HepG2 (cell line): Measurements from ENCODE around the gene BCL2A1. TPM values are rescaled to one million over a fixed set of nuclear protein-coding genes. Genes with fewer than 3 reads are reported as not detected.

ENCODE experiments used
- ATAC-seq: fragments of 200-7000 bp; cut with Tn5 transposase; 3 replicates; pipeline ENCODE4 v1.9.1; 2020; ENCODE audit warnings: mild to moderate bottlenecking, moderate library complexity
- BruUV-seq: library from RNA; stranded (reverse); fragments of 400-500 nt; replicated peaks from 2 replicates; lab custom pipeline; 2021; lab: Mats Ljungman, UMichigan
- CTCF ChIA-PET: fragments of 300-600 bp; formaldehyde crosslinking; extraction: SDS; loops from one replicate; lab custom pipeline; 2021; ENCODE audit warnings: low total read pairs, inconsistent platforms, low intra/inter-chr PET ratio; lab: Yijun Ruan, JAX
- POLR2A ChIA-PET: fragments of 350-600 bp; sonication (Branson Sonifier 250); formaldehyde crosslinking; loops from one replicate; lab custom pipeline; 2020; ENCODE audit warnings: antibody characterized with exemption, inconsistent platforms; lab: Yijun Ruan, JAX
- DNase-seq: peaks from one replicate; pipeline ENCODE4 v3.0.0-alpha.2; 2015; ENCODE audit warnings: low spot score
- FAIRE-seq: peaks from 3 replicates; lab custom pipeline; 2011; peaks lifted over from hg19 to GRCh38; lab: Jason Lieb, UNC
- H2AFZ ChIP-seq: one replicate; pipeline ENCODE4 v1.6.1; 2011; ENCODE audit warnings: low read length, inconsistent platforms
- H3K27ac ChIP-seq: fragments of 300-600 bp; 3 replicates; pipeline ENCODE4 v1.8.0; 2011; ENCODE audit warnings: mixed run types, mild to moderate bottlenecking, mixed read lengths, low read length, inconsistent platforms; ENCODE audit not compliant: insufficient read depth; ENCODE audit errors: extremely low read length
- H3K27me3 ChIP-seq, 2 experiments: fragments of 200-600 bp in 1 of 2; 2 replicates in 1 of 2; 3 replicates in 1 of 2; pipeline versions ENCODE4 v1.6.0 to v1.8.0; 2011; ENCODE audit warnings: low read length in 2 of 2, mild to moderate bottlenecking in 2 of 2, moderate library complexity in 2 of 2, inconsistent platforms in 1 of 2; ENCODE audit not compliant: insufficient read depth in 2 of 2, control insufficient read depth in 1 of 2
- H3K36me3 ChIP-seq, 2 experiments: fragments of 200-600 bp in 1 of 2; replicated peaks in 1 of 2; 2 replicates in 1 of 2; 3 replicates in 1 of 2; pipeline versions ENCODE4 v1.5.1 to v1.8.0; 2011; ENCODE audit warnings: low read length in 2 of 2, inconsistent platforms in 1 of 2; ENCODE audit not compliant: insufficient read depth in 2 of 2, control insufficient read depth in 1 of 2
- H3K4me1 ChIP-seq: 2 replicates; pipeline ENCODE4 v1.5.1; 2012; ENCODE audit warnings: low read length, inconsistent platforms; ENCODE audit not compliant: insufficient read depth
- H3K4me2 ChIP-seq: 2 replicates; pipeline ENCODE4 v1.6.0; 2011; ENCODE audit warnings: low read depth, low read length, inconsistent platforms
- H3K4me3 ChIP-seq, 3 experiments: fragments of 200-600 bp in 1 of 3; sonication (generic), shearing (Covaris generic) in 1 of 3; replicated peaks in 1 of 3; 2 replicates each; pipeline ENCODE4 v1.5.1; 2011 to 2016; ENCODE audit warnings: low read length in 3 of 3, inconsistent platforms in 2 of 3, low read depth in 2 of 3, mild to moderate bottlenecking in 2 of 3, control low read depth in 1 of 3, mixed read lengths in 1 of 3; ENCODE audit not compliant: insufficient read depth in 1 of 3
- H3K79me2 ChIP-seq: one replicate; pipeline ENCODE4 v1.6.1; 2011; ENCODE audit warnings: low read length, inconsistent platforms; ENCODE audit not compliant: insufficient read depth
- H3K9ac ChIP-seq: 2 replicates; pipeline ENCODE4 v1.6.0; 2011; ENCODE audit warnings: mild to moderate bottlenecking, low read depth, low read length, inconsistent platforms; ENCODE audit not compliant: insufficient read depth
- H3K9me3 ChIP-seq: 2 replicates; pipeline ENCODE4 v1.5.1; 2012; ENCODE audit warnings: mild to moderate bottlenecking, low read length
- H4K20me1 ChIP-seq: 2 replicates; pipeline ENCODE4 v1.6.0; 2011; ENCODE audit warnings: inconsistent platforms, mild to moderate bottlenecking, low read length, moderate library complexity; ENCODE audit not compliant: insufficient read depth
- ARID5B ChIP-seq: IDR thresholded peaks from 2 replicates; pipeline ENCODE4 v1.4.0; 2020; ENCODE audit warnings: mild to moderate bottlenecking, missing genetic modification reagents
- CBX5 ChIP-seq: sonication (generic); formaldehyde crosslinking; IDR thresholded peaks from 2 replicates; pipeline ENCODE4 v1.4.0; 2020; ENCODE audit warnings: missing genetic modification reagents, borderline replicate concordance
- CEBPG ChIP-seq: IDR thresholded peaks from 2 replicates; pipeline ENCODE4 v1.6.1; 2016
- FOXA3 ChIP-seq: IDR thresholded peaks from 2 replicates; pipeline ENCODE4 v1.6.1; 2016; ENCODE audit warnings: missing genetic modification reagents, missing compliant biosample characterization
- FOXM1 ChIP-seq: sonication (generic); formaldehyde crosslinking; IDR thresholded peaks from 2 replicates; pipeline ENCODE4 v1.5.0; 2020; ENCODE audit warnings: missing genetic modification reagents
- HCFC1 ChIP-seq: fragments of 150-350 bp; IDR thresholded peaks from 2 replicates; pipeline ENCODE4 v1.6.1; 2014; ENCODE audit warnings: low read depth, low read length
- HNF4G ChIP-seq, 2 experiments: sonication (generic) in 1 of 2; formaldehyde crosslinking in 1 of 2; IDR thresholded peaks; 2 replicates each; pipeline versions ENCODE4 v1.4.0 to v1.6.1; 2011 to 2020; ENCODE audit warnings: borderline replicate concordance in 2 of 2, low read depth in 2 of 2, mild to moderate bottlenecking in 2 of 2, low read length in 1 of 2, missing genetic modification reagents in 1 of 2, moderate library complexity in 1 of 2
- HNRNPL ChIP-seq: fragments of 200-400 bp; formaldehyde crosslinking; IDR thresholded peaks from 2 replicates; pipeline ENCODE4 v1.6.1; 2017; ENCODE audit warnings: mild to moderate bottlenecking, low read depth, low read length
- JUND ChIP-seq: sonication (generic); formaldehyde crosslinking; IDR thresholded peaks from 2 replicates; pipeline ENCODE4 v1.8.0; 2022; ENCODE audit warnings: mild to moderate bottlenecking, missing genetic modification reagents
- NR2F1 ChIP-seq, 2 experiments: fragments of 450-650 bp in 1 of 2; formaldehyde crosslinking in 1 of 2; IDR thresholded peaks; 2 replicates each; pipeline versions ENCODE4 v1.5.0 to v1.6.1; 2016 to 2020; ENCODE audit warnings: mild to moderate bottlenecking in 1 of 2, missing compliant biosample characterization in 1 of 2, missing genetic modification reagents in 1 of 2, moderate library complexity in 1 of 2
- NR2F2 ChIP-seq: IDR thresholded peaks from 2 replicates; pipeline ENCODE4 v1.6.1; 2012; ENCODE audit warnings: low read depth, inconsistent platforms, borderline replicate concordance
- NR2F6 ChIP-seq, 2 experiments: IDR thresholded peaks; 2 replicates each; pipeline ENCODE4 v1.6.1; 2016; ENCODE audit warnings: antibody characterized with exemption in 1 of 2, mild to moderate bottlenecking in 1 of 2
- PAX8 ChIP-seq: sonication (generic); formaldehyde crosslinking; IDR thresholded peaks from 2 replicates; pipeline ENCODE4 v1.8.0; 2022; ENCODE audit warnings: mild to moderate bottlenecking, missing genetic modification reagents, borderline replicate concordance
- RFX1 ChIP-seq: fragments of 450-650 bp; IDR thresholded peaks from 2 replicates; pipeline ENCODE4 v1.6.1; 2017
- RXRB ChIP-seq: IDR thresholded peaks from 2 replicates; pipeline ENCODE4 v1.6.1; 2016; ENCODE audit warnings: borderline replicate concordance, missing genetic modification reagents, missing compliant biosample characterization
- SKI ChIP-seq: fragments of 450-650 bp; IDR thresholded peaks from one replicate; pipeline ENCODE4 v1.6.1; 2018; ENCODE audit warnings: mild to moderate bottlenecking; ENCODE audit not compliant: partially characterized antibody
- SOX13 ChIP-seq, 3 experiments: fragments of 450-650 bp in 1 of 3; sonication (generic) in 1 of 3; formaldehyde crosslinking in 1 of 3; IDR thresholded peaks in 2 of 3; conservative IDR thresholded peaks in 1 of 3; 2 replicates each; pipeline versions ENCODE4 v1.5.0 to v1.6.1; 2016 to 2020; ENCODE audit warnings: antibody characterized with exemption in 1 of 3, mild to moderate bottlenecking in 1 of 3, missing compliant biosample characterization in 1 of 3, missing genetic modification reagents in 1 of 3, moderate library complexity in 1 of 3
- ZKSCAN5 ChIP-seq: sonication (generic); formaldehyde crosslinking; IDR thresholded peaks from 2 replicates; pipeline ENCODE4 v1.5.1; 2020; ENCODE audit warnings: mild to moderate bottlenecking, missing genetic modification reagents
- ZNF263 ChIP-seq: sonication (generic); formaldehyde crosslinking; IDR thresholded peaks from 2 replicates; pipeline ENCODE4 v1.4.0; 2020; ENCODE audit warnings: missing genetic modification reagents
- ZNF296 ChIP-seq: sonication (generic); formaldehyde crosslinking; conservative IDR thresholded peaks from 2 replicates; pipeline ENCODE4 v1.5.0; 2020; ENCODE audit warnings: mild to moderate bottlenecking, missing genetic modification reagents
- ZNF569 ChIP-seq: sonication (generic); formaldehyde crosslinking; IDR thresholded peaks from 2 replicates; pipeline ENCODE4 v1.5.0; 2020; ENCODE audit warnings: mild to moderate bottlenecking, missing genetic modification reagents, moderate library complexity, borderline replicate concordance
- ZNF589 ChIP-seq: sonication (generic); formaldehyde crosslinking; conservative IDR thresholded peaks from 2 replicates; pipeline ENCODE4 v1.8.0; 2022; ENCODE audit warnings: mild to moderate bottlenecking, moderate library complexity, missing genetic modification reagents
- ZNF792 ChIP-seq: IDR thresholded peaks from 2 replicates; pipeline ENCODE4 v1.6.1; 2016
- WGBS: methylation state at CpG from one replicate; pipeline ENCODE4 v1.1.6; 2017; ENCODE audit warnings: low lambda C conversion rate; 5-methylcytosine and 5-hydroxymethylcytosine counted together
- in situ Hi-C: cut with HindIII; loops from 2 replicates; pipeline ENCODE4 v1.10.0; 2017; ENCODE audit warnings: low pct_unique_long_range_greater_than_20kb; ENCODE audit not compliant: extremely low pct_ligation_motif_present
- intact Hi-C: fragments of 100-400 bp; cut with micrococcal nuclease; formaldehyde crosslinking; loops from one replicate; pipeline ENCODE4 v1.10.0; 2022; ENCODE audit not compliant: unreplicated experiment
- polyA plus RNA-seq, 8 experiments: library from polyadenylated mRNA; depleted of rRNA in 3 of 8; stranded (reverse) in 7 of 8; unstranded in 1 of 8; fragments of >200 nt; fragmentation: Illumina TruSeq in 4 of 8; extraction: Trizol in 4 of 8; gene quantifications; 2 replicates each; pipeline versions ENCODE4 v1.2.1 to v1.2.3, GENCODE V29; 2011 to 2016; ENCODE audit warnings: low read depth in 4 of 8, missing spikeins in 1 of 8, mixed read lengths in 1 of 8; ENCODE audit not compliant: insufficient read depth in 1 of 8
- total RNA-seq, 5 experiments: library from RNA; depleted of rRNA; stranded (reverse); fragments of >200 nt; fragmentation: Illumina TruSeq; extraction: Trizol; gene quantifications; 2 replicates each; pipeline ENCODE4 v1.2.3, GENCODE V29; 2016; ENCODE audit warnings: low read depth in 1 of 5

Gene BCL2A1
- total and polyA plus RNA-seq, 2 of the 13 experiments (the other 11 are each of a cell fraction or from before 2014, with no cell fraction given): 0.08 to 0.31 TPM

- peak; percentile 34 for FAIRE-seq
- TF ChIP-seq HNRNPL (no peak), ZNF263 (CRISPR knock-in tag) (no peak), ZKSCAN5 (no peak), JUND (CRISPR knock-in tag) (no peak), PAX8 (CRISPR knock-in tag) (no peak), ZNF589 (CRISPR knock-in tag) (no peak), CBX5 (CRISPR knock-in tag) (no peak), FOXM1 (CRISPR knock-in tag) (no peak), NR2F2 (peak; percentile 83), RFX1 (no peak), HCFC1 (no peak), ZNF296 (CRISPR knock-in tag) (no peak), NR2F6 (IDR thresholded peaks at IDR 0.05) (peak; percentile 87), NR2F6 (CRISPR knock-in tag; IDR thresholded peaks at IDR 0.05) (peak; percentile 88), SKI (peak; percentile 60), NR2F1 (CRISPR knock-in tag; IDR thresholded peaks at IDR 0.05) (peak; percentile 72 to 78), ZNF569 (CRISPR knock-in tag) (no peak), HNF4G (IDR thresholded peaks at IDR 0.05; ENCODE audit: borderline replicate concordance, low read depth, low read length) (peak; percentile 31; the same call in 1 of the 2 replicates), HNF4G (CRISPR knock-in tag; IDR thresholded peaks at IDR 0.05; ENCODE audit: borderline replicate concordance, low read depth) (no peak), ZNF792 (CRISPR knock-in tag) (peak; percentile 73; the same call in 1 of the 2 replicates), CEBPG (CRISPR knock-in tag) (peak; percentile 73), SOX13 (IDR thresholded peaks at IDR 0.05) (no peak), SOX13 (CRISPR knock-in tag; conservative IDR thresholded peaks at IDR 0.05 in 1 of 2, IDR thresholded peaks at IDR 0.05 in 1 of 2) (peak in 1 of 2 experiments; percentile 58; a peak in 1 of 4 replicates), ARID5B (CRISPR knock-in tag) (0 out of 2 replicates have a peak, but pooled peaks have one; percentile 50), FOXA3 (0 out of 2 replicates have a peak, but pooled peaks have one; percentile 33), RXRB (CRISPR knock-in tag) (peak; percentile 50; the same call in 1 of the 2 replicates)
Measured at GRCh38 chr15:79972863-79973262, 1.9 kb upstream of the BCL2A1 start.

More at GRCh38 chr15:79972863-79973262, 1.9 kb upstream of the BCL2A1 start:
- ATAC-seq (peak; percentile 57; the same call in 2 of the 3 replicates), DNase-seq (no peak)
- Histone ChIP-seq H4K20me1 (no peaks in the 10 kb centered on the region), H3K4me3 (no peak overlapping the region), H2AFZ (no peak overlapping the region), H3K4me2 (no peak overlapping the region; the same call in 1 of the 2 replicates), H3K27ac (no peak overlapping the region), H3K36me3 (no peaks in the 10 kb centered on the region), H3K4me1 (peaks cover 54% of the 10 kb centered on the region), H3K79me2 (no peaks in the 10 kb centered on the region), H3K27me3 (no peaks in the 10 kb centered on the region), H3K9ac (no peak overlapping the region), H3K9me3 (no peaks in the 10 kb centered on the region)
- no TSS peak for BruUV-seq
- CTCF ChIA-PET: no interaction called here
- 5% methylated on average over 3 of the region's 3 CpGs for WGBS
- in situ Hi-C loops (no loop called here), intact Hi-C loops (no loop called here)
- POLR2A ChIA-PET: no interaction called here
